HG03342 (cell line): ENCODE data around the gene TRAF1.
A peak's percentile ranks its signal among the peaks of the same experiment; 100 is the strongest.
"Not testable (repeated sequence)": the region's sequence is repeated elsewhere in the genome, so short reads cannot be mapped to it uniquely, and the experiment has no call there.

Experiments
- ATAC-seq: cut with Tn5 transposase; IDR thresholded peaks from one replicate; pipeline ENCODE4 v1.9.1; 2021; ENCODE audit warnings: mild to moderate bottlenecking, moderate library complexity; ENCODE audit not compliant: unreplicated experiment

TRAF1 gene

GRCh38 chr9:120926397-120926928, at the start of gene TRAF1:
TRAF1 (minus strand) TSS chr9:120926796; CDS start chr9:120926075, 721 bp downstream.
- peak; percentile 25 for ATAC-seq

- ATAC-seq: no peak
Observed at GRCh38 chr9:120974921-120975320, 48.3 kb upstream of the TRAF1 start.

DNA sequence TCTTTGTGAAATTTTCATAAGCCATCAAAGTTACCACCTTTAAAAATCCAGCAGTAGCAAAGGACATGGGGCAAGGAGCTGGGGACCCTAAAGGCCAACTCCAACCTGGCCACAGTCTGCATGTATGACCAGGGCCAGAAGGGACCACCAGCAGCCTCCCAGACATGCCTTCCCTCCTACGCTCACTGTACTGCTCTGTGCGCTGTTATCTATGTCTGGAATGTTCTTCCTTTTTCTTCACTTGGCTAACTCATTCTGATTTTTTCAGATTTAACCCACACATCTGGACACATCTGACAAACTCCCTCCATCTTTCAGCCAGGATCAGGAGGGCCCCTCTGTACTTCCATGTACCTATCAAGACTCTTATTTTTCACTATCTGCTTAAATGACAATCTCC, 47.6 kb upstream of the TRAF1 start:
- ATAC-seq: no peak

DNA sequence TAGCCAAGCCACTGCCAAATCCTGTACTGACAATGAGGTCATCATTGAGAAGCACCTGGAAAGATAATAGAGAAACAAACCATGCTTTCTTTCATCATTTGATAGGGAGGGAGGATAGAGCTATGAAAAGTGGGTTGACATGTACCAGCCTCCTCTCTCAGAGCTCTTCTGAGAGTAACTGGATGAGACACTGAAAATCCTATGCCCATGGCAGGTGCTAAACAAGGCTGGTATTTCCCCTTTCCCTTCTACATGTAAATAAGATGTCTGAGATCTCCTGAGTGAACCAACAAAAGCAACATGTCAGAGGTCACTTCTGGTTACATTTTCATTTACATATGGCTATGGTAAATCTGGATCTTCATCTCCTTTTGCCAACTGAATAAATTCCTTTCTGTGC, 45.3 kb upstream of the TRAF1 start:
- no peak for ATAC-seq

DNA sequence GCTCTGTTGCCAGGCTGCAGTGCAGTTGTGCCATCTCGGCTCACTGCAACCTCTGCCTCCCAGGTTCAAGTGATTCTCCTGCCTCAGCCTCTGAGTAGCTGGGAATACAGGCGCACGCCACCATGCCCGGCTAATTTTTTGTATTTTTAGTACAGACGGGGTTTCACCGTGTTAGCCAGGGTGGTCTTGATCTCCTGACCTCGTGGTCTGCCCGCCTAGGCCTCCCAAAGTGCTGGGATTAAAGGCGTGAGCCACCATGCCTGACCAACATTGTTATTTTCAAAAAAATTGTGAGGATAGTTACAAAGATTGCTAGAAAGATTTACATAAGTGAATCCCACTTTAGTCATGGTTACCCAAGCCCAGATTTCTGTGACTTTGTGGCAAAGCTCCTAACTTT, 44.9 kb upstream of the TRAF1 start:
- not testable (repeated sequence) for ATAC-seq

GRCh38 chr9:120970244-120970643, 43.6 kb upstream of the TRAF1 start:
- ATAC-seq: no peak

- no peak for ATAC-seq
Observed at GRCh38 chr9:120966013-120966369, 39.4 kb upstream of the TRAF1 start.

DNA sequence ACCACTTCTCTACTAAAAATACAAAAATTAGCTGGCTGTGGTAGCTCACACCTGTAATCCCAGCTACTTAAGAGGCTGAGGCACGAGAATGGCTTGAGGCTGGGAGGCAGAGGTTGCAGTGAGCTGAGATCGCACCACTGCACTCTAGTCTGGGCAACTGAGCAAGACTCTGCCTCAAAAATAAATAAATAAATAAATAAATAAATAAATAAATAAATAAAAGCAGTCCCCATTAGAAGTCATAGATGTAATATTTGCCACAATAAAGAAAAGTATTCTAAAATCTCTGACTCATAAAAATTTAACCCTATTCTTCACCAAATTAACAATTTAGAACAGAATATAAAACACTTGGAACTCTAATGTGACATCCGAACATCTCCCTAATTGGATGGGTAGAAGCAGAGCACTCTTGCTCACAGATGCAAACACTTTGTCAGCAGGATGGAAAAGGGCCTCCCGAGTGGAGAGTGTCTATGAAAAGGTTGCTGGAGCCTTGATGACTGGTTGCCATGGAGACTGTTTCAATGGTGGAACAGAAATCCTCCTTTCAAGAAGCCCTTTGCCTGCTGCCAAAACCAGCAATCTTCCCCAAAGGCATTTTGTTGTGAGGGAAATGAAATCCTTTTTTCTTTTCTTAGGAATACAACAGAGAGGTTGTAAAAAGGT, 38.9 kb upstream of the TRAF1 start:
- ATAC-seq: no peak

DNA sequence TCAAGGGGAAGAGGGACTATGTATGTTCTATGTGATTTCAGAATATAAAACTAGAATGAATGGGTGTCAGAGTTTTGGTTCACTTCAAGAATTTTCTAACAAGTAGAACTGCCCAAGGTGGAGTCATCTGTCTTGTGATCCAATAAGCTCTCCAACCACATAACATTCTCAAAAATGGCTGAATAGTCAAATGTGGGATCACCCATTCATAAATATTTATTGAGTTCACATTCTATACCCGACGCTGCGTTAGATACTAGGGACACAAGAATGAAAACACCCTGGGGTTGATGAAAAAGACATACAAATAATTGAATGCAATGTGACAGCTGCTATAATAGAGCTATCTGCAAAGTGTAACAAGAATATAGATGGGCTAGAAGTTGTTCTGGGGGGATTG, 35.3 kb upstream of the TRAF1 start:
- no peak for ATAC-seq

GRCh38 chr9:120960001-120960400, 33.4 kb upstream of the TRAF1 start:
- ATAC-seq: no peak

DNA sequence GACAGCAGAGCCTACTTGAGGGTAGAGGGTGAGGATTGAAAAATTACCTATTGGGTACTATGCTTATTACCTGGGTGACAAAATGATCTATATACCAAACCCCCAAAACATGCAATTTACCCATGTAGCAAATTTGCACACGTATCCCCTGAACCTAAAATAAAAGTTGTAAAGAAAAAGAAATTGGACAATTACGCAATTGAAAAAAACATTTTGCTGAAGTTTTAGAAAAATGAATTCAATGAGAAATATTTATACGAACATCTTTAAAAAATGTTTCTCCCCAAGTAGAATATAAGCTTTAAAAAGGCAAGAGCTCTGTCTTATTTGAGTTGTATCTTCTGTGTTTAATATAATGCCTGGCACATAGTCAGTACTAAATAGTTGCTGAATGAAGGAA, 30.3 kb upstream of the TRAF1 start:
- ATAC-seq: no peak

- ATAC-seq: no peak
Observed at GRCh38 chr9:120951960-120952618, 25.5 kb upstream of the TRAF1 start.

- ATAC-seq: no peak
Observed at GRCh38 chr9:120950421-120951388, 24.1 kb upstream of the TRAF1 start.

- no peak for ATAC-seq
Observed at GRCh38 chr9:120949290-120949689, 22.7 kb upstream of the TRAF1 start.

- no peak for ATAC-seq
Observed at GRCh38 chr9:120948824-120949223, 22.2 kb upstream of the TRAF1 start.

GRCh38 chr9:120947222-120947621, 20.6 kb upstream of the TRAF1 start:
- ATAC-seq: no peak

- ATAC-seq: no peak
Observed at GRCh38 chr9:120946259-120946658, 19.7 kb upstream of the TRAF1 start.

DNA sequence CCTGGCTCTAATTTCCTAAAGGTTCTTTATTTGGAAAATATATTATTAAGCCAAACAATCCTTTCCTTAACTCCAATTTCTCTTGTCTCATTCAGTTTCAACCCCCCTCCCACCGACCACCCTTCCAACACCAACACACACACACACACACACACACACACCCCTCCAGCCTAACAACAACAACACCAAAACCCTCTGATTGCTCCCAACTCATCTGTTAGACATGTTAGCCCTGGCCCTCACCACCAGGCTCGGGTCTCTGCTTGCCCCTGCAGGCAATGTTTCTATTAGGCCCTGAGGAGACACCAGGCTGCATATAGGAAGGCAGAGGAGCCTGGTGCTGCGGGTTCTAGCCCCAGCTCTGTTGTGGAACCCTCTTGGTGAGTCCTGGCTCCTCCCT, 18.4 kb upstream of the TRAF1 start:
- no peak for ATAC-seq

DNA sequence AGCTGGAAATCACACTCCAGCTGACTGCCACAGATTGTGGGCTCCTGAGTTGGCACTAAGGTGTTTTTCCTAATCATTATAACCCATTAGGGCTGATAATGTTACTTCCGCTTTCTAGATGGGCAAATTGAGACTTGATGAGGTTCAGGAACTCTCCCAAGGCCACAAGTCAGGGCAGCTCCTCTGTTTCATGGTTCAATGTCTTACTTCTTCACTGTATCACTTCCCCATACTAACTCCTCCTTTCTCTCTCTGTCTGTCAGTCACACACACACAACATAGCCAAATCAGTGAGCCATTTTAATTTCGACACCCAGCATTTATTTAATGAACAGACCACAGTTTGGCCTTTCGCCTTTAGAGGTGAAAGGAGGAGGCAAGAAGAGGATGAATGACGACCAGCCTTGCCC, 17.8 kb upstream of the TRAF1 start:
- peak; percentile 100 for ATAC-seq

DNA sequence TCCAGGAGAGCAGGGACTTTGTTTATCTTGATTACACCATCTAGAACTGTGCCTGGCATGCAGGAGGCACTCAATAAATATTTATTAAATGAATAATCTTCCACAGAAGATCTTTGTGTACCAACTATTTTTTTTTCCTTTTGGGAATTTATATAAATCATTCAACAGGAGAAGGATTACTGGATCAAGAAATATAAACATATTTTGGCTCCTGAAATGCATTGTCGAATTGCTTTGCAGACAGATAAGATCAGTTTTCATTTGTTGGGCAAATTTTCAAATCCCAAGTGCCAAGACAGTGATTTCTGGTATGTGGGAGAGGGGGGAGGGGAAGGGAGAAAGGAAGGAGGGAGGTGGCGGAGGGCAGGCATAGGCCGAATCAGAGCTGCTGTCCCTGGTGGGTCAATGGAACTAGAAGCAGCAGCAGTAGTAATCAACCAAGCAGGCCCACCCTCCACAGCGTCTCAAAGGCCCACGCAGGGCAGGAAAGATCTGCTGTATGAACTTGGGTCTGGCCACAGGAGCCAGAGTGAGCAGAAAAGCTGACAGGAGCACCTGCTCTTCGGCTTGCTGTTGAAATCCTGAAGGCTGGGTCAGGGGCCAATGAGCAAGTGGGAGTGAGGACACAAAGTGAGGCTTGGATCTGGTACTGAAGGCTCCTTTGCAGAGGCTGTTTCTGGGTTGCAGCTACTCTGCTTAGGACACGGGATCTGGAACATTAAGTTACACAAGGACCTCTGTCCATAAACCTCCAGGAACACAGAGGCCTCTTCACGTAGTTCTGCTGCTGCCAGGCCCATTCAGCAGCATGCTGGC, 15.8 kb upstream of the TRAF1 start:
- no peak for ATAC-seq
